NCI-H446 treated with DMSO at 0.1 percent for 48 hours (cell line): ENCODE measurements around the gene TYMS.

Source experiments
- DNase-seq: peaks from one replicate; lab custom pipeline; 2025; lab: John Stamatoyannopoulos, UW

The TYMS gene

DNA sequence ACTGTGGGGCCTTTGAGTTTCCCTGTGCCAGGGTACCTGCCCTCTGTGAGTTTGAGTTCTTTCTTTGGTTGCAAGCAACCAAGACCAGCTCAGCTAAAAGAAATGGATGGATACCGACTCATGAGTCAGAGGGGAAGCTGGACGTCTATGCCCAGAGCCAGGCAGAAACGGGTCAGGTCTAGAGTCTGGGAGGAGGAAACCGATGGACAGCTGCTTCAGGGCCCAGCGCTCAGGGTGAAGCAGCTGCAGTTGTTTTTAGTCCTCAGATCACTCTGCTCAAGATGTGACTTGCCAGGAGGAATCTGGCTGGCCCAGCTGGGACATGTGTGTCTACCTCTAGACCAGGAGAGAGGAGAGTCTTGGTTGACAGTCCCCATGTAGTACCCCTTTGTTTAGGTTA is 10.1 kb upstream of the TYMS start:
- DNase-seq, result no peak

DNA sequence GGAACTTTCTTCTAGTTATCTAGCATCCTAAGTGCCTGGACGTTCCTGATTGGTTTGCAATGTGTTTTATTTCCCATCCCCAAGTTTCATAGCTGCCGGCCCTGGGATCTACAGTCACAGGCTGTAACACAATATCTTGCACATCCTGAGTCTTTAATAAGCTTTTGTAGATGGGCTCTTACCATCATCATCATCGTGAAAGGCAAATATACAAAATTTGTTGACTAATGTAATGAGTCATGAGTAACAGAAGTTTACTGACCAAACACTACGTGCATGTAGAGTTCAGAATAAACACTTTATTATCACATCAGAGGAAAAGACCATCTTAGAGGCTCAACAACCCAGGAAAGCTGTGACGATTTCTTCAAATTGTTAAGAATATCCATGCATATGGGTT is 8.1 kb upstream of the TYMS start:
- DNase-seq, result no peak

DNA sequence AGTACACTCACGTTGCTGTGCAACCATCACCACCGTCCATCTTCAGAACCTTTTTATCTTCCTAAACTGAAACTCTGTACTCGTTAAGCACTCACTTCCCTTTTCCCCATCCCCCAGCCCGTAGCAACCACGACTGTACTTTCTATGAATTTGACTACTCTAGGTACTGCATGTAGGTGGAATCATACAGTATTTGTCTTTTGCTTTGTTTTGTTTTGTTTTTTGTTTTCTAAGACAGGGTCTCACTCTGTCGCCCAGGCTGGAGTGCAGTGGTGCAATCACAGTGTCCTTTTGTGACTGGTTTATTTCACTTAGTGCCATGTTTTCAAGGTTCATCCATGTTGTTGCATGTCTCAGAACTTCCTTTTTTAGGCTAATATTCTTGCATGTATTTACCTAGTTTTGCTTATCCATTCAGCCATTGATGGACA is 7.0 kb upstream of the TYMS start:
- DNase-seq, result no peak

DNA sequence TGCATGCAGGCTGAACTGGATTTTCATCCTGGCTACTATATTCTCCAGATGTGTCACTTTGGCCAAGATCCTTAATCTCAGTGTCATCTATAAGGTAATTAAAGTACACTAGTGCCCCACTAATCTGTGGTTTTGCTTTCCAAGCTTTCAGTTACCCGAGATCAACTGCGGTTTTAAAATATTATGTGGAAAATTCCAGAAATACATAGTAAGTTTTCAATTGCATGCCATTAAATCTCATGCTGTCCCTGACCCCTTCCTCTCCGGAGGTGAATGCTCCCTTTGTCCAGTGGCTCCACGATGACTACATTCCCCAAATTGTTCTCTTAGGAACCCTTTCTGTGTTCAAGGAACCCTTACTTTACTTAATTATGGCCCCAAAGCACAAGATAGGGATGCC is 5.3 kb upstream of the TYMS start:
- DNase-seq, result no peak

DNA sequence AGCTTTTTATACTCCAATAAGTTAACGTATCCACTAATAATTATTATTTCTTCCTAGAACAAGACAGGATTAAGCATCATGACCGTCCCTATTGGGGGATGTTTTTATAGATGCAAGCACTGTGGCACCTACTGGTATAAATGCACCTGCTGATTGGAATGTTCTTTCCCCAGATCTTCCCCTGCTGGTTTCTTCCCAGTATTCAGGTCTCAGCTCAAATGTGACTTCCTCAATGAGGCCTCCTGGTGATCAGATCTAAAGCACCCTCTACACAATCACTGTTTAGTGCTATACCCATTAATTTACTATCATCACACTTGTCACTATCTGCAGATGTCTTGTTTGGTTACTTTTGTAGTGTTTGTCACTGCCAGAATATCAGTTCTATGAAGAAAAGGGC is 3.9 kb upstream of the TYMS start:
- DNase-seq, result no peak

DNA sequence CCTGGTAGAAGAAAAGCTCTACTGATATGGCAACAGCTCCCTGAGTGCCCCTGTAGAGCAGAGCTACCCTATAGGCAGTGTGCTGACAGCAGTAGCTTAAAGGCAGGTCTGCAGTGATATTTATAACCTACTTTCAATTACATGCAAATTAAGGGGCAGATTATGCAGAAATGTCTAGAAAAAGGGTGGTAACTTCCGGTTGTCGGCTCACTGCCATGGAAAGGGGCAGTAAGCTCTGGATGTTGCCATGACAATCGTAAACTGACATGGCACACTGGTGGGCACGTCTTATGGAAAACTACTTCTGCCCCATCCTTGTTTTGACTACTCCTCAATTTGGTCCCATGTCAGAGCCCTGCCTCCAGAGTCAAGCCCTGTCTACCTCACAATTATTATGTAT is 2.9 kb upstream of the TYMS start:
- no peak for DNase-seq

DNA sequence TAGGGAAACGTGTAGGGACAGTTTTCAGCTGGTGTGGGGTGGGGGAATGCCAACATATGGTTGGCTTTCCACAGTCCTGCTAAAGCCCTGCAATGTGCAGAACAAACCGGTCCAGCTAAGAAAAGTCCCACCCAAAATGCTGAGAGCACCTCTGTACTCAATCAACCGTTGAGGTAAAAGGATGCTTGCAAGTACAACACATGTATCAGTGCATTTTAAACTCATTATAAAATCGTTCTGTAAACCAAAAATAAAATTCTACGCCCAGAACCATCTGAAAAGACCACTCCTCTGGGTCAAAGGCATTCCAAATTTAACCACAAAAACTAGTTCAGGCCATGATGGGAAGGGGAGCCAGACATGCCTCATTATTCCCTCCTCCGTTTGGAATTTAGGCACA is 2.0 kb upstream of the TYMS start:
- no peak for DNase-seq

DNA sequence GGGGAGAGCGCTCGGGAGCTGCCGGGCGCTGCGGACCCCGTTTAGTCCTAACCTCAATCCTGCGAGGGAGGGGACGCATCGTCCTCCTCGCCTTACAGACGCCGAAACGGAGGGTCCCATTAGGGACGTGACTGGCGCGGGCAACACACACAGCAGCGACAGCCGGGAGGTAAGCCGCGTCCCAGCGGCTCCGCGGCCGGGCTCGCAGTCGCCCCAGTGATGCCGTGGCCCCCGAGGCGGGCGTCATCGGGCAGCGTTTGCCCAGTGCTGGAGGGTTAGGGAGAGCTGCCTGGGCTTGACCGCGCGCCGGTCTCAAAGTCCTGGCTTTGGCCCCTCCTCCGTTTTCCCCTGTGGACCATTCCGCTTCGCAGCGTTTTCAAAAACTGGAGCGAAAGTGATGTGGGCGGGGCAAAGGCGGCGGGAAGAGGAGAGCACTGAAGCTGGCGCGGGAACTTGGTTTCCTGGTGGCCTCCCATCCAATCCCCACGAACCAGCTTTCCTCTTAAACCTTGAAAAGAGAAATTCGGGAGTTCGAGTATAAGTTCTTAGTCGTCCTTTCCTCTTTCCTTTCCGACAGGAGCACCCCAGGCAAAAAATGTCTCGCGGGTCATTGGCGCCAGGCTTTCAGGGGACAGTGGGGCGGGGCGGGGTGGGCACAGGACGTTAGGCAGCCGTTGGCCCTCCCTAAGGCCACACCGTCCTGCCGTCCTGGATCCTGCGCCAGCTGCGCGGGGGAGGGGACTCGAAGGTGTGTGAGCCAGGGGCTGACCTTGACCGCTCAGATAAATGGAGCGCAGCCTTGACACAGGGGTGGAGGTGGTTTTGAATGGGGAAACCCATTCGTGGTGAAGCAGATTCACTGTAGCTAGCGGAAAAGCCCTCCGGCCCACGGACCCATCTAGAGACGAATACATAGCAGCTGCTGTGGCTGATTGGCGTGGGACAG is 821 bp downstream of the TYMS start:
- peak; percentile 55 for DNase-seq

DNA sequence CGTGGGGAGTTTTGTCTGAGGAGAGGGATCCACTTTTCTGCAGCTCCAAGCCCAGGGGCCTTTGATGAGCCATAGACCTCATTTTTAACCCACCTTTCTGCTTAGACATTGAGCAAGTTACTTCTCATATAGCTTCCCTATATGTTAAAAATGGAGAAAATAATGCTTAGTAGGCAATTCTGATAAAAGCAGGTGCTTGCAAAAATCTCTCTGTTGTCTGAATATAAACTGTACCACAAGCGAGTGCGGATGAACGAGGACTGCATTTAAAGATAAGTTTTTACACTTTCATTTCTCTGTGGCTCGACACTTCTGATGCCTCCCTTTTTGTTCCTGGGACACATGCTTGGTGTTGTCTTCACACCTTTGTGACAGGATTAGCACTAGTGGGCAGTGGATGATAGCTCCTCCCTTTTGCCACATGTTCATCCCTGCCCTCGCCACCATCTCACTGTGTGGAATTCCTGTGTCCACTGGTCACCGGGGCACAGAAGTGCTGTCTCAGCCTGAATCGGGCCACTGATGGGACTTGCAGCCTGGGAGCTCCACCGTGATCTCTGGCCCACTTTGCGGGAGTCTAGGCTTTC is 1.6 kb downstream of the TYMS start:
- DNase-seq, result no peak

DNA sequence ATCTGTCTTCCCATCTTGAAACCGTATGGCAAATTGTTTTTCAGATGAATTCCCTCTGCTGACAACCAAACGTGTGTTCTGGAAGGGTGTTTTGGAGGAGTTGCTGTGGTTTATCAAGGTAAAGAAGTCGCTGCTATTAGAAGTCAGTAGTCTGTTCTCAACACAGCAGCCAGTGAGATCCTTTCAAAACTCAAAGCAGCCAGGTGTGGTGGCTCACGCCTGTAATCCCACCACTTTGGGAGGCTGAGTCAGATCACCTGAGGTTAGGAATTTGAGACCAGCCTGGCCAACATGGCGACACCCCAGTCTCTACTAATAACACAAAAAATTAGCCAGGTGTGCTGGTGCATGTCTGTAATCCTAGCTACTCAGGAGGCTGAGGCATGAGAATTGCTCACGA is 2.1 kb downstream of the TYMS start:
- DNase-seq, result no peak

DNA sequence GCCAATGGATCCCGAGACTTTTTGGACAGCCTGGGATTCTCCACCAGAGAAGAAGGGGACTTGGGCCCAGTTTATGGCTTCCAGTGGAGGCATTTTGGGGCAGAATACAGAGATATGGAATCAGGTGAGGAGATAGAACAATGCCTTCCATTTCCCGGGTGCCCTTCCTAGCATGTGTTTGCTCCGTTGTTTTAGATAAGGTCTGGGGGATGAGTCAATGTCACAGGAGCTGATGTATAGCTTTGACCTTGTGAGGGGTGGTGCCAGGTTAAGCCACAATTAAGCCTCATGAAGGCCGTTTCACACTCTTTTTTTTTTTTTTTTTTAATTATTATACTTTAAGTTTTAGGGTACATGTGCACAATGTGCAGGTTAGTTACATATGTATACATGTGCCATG is 4.7 kb downstream of the TYMS start:
- no peak for DNase-seq

DNA sequence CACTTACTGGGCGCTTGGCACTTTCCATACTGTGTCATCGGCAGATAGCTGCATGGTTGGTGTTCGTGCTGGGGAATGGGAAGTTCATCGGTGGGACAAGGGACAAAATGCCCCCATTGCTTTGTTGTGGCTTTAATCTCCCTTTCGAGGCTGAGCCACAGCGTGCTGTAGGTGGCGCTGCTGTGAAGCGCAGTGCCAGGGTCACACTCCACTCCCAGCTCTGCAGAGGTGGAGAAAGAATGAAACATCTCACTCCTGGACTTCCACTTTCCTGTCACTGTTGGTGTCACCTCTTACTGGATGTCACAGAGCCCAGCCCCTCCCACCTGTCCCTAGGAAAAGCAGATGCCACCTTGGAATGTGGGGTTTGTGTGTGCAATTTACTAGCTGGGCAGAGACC is 8.7 kb downstream of the TYMS start:
- DNase-seq, result no peak

DNA sequence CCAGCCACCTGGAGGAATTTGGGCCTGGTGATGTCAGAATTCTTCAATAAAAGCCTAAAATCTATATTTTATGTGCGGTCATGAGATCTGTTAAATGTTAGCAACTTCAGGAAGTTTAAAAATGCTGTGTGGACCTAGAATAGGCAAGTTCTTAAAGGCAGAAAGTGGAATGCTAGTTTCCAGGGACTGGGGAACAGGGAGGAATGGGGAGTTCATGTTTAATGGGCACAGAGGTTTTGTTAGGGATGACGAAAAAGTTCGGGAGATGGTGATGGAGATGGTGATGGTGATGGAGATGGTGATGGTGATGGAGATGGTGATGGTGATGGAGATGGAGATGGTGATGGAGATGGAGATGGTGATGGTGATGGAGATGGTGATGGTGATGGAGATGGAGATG is 9.2 kb downstream of the TYMS start:
- no peak for DNase-seq

DNA sequence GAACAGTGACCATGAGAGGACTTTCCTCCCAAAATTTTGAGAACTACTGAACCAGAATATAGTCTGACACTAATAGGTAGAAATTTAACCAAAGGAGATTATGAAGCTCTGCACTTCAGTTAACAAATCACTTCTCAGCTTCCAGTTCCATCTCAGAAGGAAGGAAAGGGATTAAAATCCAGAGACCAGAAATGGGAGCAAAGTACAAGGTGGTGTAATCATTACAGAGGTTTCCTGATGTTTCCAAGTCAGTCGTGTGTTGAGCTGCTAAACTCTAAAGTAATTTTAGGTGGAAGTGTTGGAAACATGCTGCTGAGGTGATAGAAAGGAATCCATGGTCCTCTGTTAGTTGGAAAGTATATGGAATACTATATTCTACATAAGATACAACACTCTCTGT is 10.8 kb downstream of the TYMS start:
- DNase-seq, result no peak

DNA sequence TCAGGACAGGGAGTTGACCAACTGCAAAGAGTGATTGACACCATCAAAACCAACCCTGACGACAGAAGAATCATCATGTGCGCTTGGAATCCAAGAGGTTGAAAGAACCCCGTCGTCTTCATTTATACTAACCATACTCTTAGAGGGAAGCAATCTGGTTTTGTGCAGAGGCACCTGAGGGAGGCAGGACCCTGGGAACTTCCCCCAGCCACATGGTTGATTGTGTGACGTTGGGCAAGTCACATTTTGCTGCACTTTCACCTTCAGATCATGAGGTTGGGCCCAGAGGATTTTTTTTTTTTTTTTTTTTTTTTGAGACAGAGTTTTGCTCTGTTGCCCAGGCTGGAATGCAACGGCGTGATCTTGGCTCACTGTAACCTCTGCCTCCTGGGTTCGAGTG is 11.6 kb downstream of the TYMS start:
- no peak for DNase-seq

DNA sequence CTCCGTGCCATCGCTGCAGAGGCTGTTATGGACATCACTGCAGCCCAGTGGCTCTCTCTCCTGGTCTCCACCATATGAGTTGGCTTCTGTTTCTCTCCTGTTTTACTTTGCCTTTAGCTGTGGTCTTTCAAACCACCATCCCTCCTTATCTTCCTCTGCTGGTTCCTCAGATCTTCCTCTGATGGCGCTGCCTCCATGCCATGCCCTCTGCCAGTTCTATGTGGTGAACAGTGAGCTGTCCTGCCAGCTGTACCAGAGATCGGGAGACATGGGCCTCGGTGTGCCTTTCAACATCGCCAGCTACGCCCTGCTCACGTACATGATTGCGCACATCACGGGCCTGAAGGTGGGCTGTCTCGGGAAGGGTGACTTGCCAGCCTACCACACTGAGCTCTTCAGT is 13.1 kb downstream of the TYMS start:
- no peak for DNase-seq

DNA sequence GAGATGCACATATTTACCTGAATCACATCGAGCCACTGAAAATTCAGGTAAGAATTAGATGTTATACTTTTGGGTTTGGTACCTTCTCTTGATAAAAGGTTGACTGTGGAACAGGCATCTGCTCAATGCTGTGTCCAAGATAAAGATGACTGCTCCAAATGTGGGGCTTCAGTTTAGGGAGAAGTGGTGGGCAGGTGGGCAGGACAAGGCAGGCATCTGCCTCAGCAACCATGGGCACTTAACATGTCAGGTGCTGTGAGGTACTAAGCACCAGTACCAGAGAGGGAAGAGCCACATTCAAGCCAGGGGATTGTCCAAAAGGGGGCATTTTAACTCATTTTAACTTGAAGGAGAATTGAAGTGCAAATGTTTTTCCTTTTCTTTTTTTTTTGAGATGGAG is 14.0 kb downstream of the TYMS start:
- no peak for DNase-seq

DNA sequence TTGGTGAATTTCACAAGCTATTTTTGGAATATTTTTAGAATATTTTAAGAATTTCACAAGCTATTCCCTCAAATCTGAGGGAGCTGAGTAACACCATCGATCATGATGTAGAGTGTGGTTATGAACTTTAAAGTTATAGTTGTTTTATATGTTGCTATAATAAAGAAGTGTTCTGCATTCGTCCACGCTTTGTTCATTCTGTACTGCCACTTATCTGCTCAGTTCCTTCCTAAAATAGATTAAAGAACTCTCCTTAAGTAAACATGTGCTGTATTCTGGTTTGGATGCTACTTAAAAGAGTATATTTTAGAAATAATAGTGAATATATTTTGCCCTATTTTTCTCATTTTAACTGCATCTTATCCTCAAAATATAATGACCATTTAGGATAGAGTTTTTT is 15.9 kb downstream of the TYMS start:
- DNase-seq, result no peak

DNA sequence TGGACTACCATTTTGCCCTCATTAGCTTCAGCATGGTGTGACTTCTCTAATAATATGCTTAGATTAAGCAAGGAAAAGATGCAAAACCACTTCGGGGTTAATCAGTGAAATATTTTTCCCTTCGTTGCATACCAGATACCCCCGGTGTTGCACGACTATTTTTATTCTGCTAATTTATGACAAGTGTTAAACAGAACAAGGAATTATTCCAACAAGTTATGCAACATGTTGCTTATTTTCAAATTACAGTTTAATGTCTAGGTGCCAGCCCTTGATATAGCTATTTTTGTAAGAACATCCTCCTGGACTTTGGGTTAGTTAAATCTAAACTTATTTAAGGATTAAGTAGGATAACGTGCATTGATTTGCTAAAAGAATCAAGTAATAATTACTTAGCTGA is 16.3 kb downstream of the TYMS start:
- DNase-seq, result no peak

DNA sequence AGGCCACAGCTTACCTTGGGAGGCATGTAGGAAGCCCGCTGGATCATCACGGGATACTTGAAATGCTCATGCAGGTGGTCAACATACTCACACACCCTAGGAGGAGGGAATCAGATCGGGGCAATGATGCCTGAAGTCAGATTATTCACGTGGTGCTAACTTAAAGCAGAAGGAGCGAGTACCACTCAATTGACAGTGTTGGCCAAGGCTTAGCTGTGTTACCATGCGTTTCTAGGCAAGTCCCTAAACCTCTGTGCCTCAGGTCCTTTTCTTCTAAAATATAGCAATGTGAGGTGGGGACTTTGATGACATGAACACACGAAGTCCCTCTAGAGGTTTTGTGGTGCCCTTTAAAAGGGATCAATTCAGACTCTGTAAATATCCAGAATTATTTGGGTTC is 17.9 kb downstream of the TYMS start:
- DNase-seq, result no peak

DNA sequence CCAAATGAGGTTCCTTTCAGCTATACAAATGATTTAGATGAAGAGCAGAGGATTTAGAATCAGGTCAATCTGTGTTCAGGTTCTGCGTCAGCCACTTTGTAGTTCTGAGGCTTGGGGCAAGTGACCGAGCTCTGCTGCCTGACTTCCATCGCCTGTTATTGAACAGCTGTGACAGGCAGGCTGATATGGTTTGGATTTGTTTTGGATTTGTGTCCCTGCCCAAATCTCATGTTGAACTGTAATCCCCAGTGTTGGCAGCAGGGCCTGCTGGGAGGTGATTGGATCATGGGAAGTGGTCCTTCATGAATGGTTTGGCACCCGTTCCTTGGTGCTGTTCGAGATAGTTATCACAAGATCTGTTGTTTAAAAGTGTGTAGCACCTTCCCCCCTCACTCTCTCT is 18.6 kb downstream of the TYMS start:
- DNase-seq, result no peak

DNA sequence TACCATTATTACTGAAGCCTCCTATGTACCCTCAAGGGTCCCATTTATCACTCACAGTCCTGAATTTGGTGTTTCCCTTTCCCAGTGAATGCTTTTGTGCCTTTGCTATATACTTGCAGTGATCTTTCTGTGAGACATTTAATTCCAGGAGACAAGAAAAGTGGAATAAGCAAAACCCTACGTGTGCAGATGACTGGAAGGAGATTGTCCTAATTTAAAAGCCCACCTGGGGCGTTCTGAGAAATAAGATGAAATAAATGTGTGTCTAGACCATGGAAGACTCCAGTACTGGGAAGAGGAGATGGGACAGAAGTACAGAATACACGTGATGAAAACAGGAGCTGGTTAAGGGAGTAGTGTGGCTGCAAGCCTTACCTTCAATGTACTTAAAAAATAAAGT is 19.3 kb downstream of the TYMS start:
- DNase-seq, result no peak

DNA sequence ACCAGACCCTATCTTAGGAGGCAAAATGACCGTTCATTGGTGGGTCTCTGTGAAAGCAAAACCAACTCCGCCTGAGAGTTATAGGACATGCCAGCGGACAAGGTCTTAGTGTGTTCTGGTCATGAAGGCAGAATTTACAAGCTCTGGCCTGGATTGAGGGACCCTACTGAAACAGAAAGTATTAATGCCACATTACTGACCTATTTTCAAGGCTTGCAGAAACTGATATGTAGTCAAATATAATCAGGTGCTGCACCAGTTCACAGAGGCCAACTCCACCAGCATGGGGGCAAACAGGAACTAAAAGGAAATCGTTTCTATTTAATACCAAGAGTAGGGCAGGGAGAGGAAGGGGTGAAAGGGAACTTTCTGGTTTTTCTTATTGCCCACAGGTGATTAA is 19.7 kb downstream of the TYMS start:
- no peak for DNase-seq

DNA sequence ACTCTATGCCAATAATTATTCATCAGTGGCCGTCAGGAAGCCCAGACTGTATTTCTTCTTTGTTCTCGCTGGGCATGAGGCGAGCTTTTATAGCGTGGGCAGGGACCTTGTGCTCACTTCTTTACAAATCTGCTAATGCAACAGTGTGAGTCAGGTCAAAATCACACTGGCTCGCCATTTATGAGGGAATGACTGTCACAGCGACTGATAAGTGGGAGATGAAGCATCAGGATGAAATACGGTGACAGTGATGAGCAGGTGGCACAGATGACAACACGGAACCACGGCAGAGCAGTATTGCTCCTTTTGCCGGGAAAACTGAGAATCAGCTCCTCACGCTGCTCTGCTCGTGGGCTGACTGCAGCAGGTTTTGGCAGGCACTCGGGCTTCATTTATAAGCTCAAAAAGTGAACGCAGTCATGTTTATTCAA is 20.5 kb downstream of the TYMS start:
- no peak for DNase-seq
